ENCODE measurements around the gene IL16.

- TF ChIP-seq CTCF (IDR thresholded peaks at IDR 0.05) (no peak), FOSL2 (IDR thresholded peaks at IDR 0.05) (no peak), FOSL2 (CRISPR knock-in tag; IDR thresholded peaks at IDR 0.05) (no peak), POLR2AphosphoS2 (conservative IDR thresholded peaks at IDR 0.05; ENCODE audit: low read length) (no peak), NFE2L2 (conservative IDR thresholded peaks at IDR 0.05; ENCODE audit: low read length) (no peak), MAZ (IDR thresholded peaks at IDR 0.05; ENCODE audit: borderline replicate concordance, low read depth, low read length) (no peak), ZFP36 (IDR thresholded peaks at IDR 0.05; ENCODE audit: borderline replicate concordance, partially characterized antibody) (no peak)
- TF ChIP-seq, protein P1, sequence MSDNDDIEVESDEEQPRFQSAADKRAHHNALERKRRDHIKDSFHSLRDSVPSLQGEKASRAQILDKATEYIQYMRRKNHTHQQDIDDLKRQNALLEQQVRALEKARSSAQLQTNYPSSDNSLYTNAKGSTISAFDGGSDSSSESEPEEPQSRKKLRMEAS (IDR thresholded peaks at IDR 0.05) = no peak
- TF ChIP-seq, protein P2, sequence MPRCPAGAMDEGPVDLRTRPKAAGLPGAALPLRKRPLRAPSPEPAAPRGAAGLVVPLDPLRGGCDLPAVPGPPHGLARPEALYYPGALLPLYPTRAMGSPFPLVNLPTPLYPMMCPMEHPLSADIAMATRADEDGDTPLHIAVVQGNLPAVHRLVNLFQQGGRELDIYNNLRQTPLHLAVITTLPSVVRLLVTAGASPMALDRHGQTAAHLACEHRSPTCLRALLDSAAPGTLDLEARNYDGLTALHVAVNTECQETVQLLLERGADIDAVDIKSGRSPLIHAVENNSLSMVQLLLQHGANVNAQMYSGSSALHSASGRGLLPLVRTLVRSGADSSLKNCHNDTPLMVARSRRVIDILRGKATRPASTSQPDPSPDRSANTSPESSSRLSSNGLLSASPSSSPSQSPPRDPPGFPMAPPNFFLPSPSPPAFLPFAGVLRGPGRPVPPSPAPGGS (IDR thresholded peaks at IDR 0.05) = no peak
These were observed 105.2 kb downstream of the IL16 start for GRCh38 chr15:81301815-81302399.
